ENCODE measurements around the gene CFAP52. TPM values are rescaled to one million over a fixed set of nuclear protein-coding genes. Genes with fewer than 3 reads are reported as not detected.

The CFAP52 gene
- total RNA-seq, 1 experiment from 2014 or later = not detected

- no peak for ATAC-seq
- no peaks in the 10 kb centered on the region for H3K9me3 Mint-ChIP-seq
- DNase-seq (ENCODE audit: low spot score) = no peak
- ChIA-PET CTCF (interaction anchor here (1.1 to 2.5 kb wide), 5 partner anchors 9 to 99 kb away, joined by 4 to 21 read pairs (median 7); partner anchors contain the start of genes CFAP52 and STX8), POLR2A (interaction anchor here (1.1 kb wide), 1 partner anchor 69 kb away, joined by 5 read pairs; no protein-coding TSS in a partner anchor)
- no peak for TF ChIP-seq SMAD4 (CRISPR knock-in tag; IDR thresholded peaks at IDR 0.05)
- TF ChIP-seq ZNF396 (CRISPR knock-in tag; IDR thresholded peaks at IDR 0.05; ENCODE audit: borderline replicate concordance) = no peak
- no peak for TF ChIP-seq SOX15 (CRISPR knock-in tag; IDR thresholded peaks at IDR 0.05)
- TF ChIP-seq ETV6 (CRISPR knock-in tag; IDR thresholded peaks at IDR 0.05) = no peak
- TF ChIP-seq MAX (CRISPR knock-in tag; IDR thresholded peaks at IDR 0.05) = no peak
- TF ChIP-seq CDX4 (CRISPR knock-in tag; IDR thresholded peaks at IDR 0.05; ENCODE audit: borderline replicate concordance) = no peak
- TF ChIP-seq, protein P1, sequence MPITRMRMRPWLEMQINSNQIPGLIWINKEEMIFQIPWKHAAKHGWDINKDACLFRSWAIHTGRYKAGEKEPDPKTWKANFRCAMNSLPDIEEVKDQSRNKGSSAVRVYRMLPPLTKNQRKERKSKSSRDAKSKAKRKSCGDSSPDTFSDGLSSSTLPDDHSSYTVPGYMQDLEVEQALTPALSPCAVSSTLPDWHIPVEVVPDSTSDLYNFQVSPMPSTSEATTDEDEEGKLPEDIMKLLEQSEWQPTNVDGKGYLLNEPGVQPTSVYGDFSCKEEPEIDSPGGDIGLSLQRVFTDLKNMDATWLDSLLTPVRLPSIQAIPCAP (CRISPR knock-in tag; IDR thresholded peaks at IDR 0.05) = no peak
- no peak for TF ChIP-seq ZNF416 (CRISPR knock-in tag; IDR thresholded peaks at IDR 0.05)
- TF ChIP-seq ELF4 (CRISPR knock-in tag; IDR thresholded peaks at IDR 0.05; ENCODE audit: low read depth) = no peak
- no peak for TF ChIP-seq NFE2L1 (CRISPR knock-in tag; IDR thresholded peaks at IDR 0.05)
- TF ChIP-seq AR (CRISPR knock-in tag; IDR thresholded peaks at IDR 0.05) = no peak
- TF ChIP-seq FOXJ3 (CRISPR knock-in tag; IDR thresholded peaks at IDR 0.05; ENCODE audit: borderline replicate concordance) = no peak
- no peak for TF ChIP-seq ZNF423 (CRISPR knock-in tag; IDR thresholded peaks at IDR 0.05)
- TF ChIP-seq, protein P2, sequence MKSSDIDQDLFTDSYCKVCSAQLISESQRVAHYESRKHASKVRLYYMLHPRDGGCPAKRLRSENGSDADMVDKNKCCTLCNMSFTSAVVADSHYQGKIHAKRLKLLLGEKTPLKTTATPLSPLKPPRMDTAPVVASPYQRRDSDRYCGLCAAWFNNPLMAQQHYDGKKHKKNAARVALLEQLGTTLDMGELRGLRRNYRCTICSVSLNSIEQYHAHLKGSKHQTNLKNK (CRISPR knock-in tag; IDR thresholded peaks at IDR 0.05) = no peak
- no peak for TF ChIP-seq TEAD1 (CRISPR knock-in tag; IDR thresholded peaks at IDR 0.05)
- TF ChIP-seq NR2C2 (CRISPR knock-in tag; IDR thresholded peaks at IDR 0.05) = no peak
- TF ChIP-seq, protein P3, sequence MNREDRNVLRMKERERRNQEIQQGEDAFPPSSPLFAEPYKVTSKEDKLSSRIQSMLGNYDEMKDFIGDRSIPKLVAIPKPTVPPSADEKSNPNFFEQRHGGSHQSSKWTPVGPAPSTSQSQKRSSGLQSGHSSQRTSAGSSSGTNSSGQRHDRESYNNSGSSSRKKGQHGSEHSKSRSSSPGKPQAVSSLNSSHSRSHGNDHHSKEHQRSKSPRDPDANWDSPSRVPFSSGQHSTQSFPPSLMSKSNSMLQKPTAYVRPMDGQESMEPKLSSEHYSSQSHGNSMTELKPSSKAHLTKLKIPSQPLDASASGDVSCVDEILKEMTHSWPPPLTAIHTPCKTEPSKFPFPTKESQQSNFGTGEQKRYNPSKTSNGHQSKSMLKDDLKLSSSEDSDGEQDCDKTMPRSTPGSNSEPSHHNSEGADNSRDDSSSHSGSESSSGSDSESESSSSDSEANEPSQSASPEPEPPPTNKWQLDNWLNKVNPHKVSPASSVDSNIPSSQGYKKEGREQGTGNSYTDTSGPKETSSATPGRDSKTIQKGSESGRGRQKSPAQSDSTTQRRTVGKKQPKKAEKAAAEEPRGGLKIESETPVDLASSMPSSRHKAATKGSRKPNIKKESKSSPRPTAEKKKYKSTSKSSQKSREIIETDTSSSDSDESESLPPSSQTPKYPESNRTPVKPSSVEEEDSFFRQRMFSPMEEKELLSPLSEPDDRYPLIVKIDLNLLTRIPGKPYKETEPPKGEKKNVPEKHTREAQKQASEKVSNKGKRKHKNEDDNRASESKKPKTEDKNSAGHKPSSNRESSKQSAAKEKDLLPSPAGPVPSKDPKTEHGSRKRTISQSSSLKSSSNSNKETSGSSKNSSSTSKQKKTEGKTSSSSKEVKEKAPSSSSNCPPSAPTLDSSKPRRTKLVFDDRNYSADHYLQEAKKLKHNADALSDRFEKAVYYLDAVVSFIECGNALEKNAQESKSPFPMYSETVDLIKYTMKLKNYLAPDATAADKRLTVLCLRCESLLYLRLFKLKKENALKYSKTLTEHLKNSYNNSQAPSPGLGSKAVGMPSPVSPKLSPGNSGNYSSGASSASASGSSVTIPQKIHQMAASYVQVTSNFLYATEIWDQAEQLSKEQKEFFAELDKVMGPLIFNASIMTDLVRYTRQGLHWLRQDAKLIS (CRISPR knock-in tag; IDR thresholded peaks at IDR 0.05; ENCODE audit: borderline replicate concordance) = no peak
- H3K4me1 Mint-ChIP-seq = peaks cover 41% of the 10 kb centered on the region
- H3K27me3 Mint-ChIP-seq (ENCODE audit: low read depth) = peaks cover 12% of the 10 kb centered on the region
- no peaks in the 10 kb centered on the region for H3K36me3 Mint-ChIP-seq
- H3K27ac Mint-ChIP-seq = peak overlapping the region; percentile 83
- peak overlapping the region; percentile 93 for H3K4me3 Mint-ChIP-seq
Observed at GRCh38 chr17:9646546-9646885, 70.1 kb downstream of the CFAP52 start.

GRCh38 chr17:9647014-9647413 lies 70.6 kb downstream of the CFAP52 start:
- Mint-ChIP-seq H3K27ac (no peak overlapping the region), H3K4me3 (peak overlapping the region; percentile 93), H3K9me3 (no peaks in the 10 kb centered on the region), H3K36me3 (no peaks in the 10 kb centered on the region), H3K4me1 (peaks cover 38% of the 10 kb centered on the region), H3K27me3 (ENCODE audit: low read depth) (peaks cover 12% of the 10 kb centered on the region)
- no peak for DNase-seq (ENCODE audit: low spot score)
- no peak for ATAC-seq
- TF ChIP-seq NR3C1 (CRISPR knock-in tag; conservative IDR thresholded peaks at IDR 0.05; ENCODE audit: low read depth) = no peak
- TF ChIP-seq, protein P4, sequence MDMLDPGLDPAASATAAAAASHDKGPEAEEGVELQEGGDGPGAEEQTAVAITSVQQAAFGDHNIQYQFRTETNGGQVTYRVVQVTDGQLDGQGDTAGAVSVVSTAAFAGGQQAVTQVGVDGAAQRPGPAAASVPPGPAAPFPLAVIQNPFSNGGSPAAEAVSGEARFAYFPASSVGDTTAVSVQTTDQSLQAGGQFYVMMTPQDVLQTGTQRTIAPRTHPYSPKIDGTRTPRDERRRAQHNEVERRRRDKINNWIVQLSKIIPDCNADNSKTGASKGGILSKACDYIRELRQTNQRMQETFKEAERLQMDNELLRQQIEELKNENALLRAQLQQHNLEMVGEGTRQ (CRISPR knock-in tag; IDR thresholded peaks at IDR 0.05) = peak; percentile 66
- TF ChIP-seq, protein P5, sequence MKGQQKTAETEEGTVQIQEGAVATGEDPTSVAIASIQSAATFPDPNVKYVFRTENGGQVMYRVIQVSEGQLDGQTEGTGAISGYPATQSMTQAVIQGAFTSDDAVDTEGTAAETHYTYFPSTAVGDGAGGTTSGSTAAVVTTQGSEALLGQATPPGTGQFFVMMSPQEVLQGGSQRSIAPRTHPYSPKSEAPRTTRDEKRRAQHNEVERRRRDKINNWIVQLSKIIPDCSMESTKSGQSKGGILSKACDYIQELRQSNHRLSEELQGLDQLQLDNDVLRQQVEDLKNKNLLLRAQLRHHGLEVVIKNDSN (CRISPR knock-in tag; IDR thresholded peaks at IDR 0.05) = peak; percentile 44; the same call in 1 of the 2 replicates
- TF ChIP-seq CBFB (CRISPR knock-in tag; IDR thresholded peaks at IDR 0.05; ENCODE audit: low read depth) = no peak
- ChIA-PET CTCF (interaction anchor here (0.6 to 2.5 kb wide), 5 partner anchors 10 to 81 kb away, joined by 3 to 21 read pairs (median 7); partner anchors contain the start of genes CFAP52 and STX8), POLR2A (no interaction called here)

Measured in WTC11 (cell line).